Activated T-cell treated with anti-CD3 and anti-CD28 coated beads, Interleukin-2, amount 50 U/mL, for 48 hours (primary cell): ENCODE measurements around the gene TRIM10.
"Not testable (repeated sequence)": the region's sequence is repeated elsewhere in the genome, so short reads cannot be mapped to it uniquely, and the experiment has no call there.

ENCODE experiments used
- DNase-seq, 2 experiments: peaks; one replicate each; pipeline ENCODE4 v3.0.0-alpha.2; 2020

Gene TRIM10

DNA sequence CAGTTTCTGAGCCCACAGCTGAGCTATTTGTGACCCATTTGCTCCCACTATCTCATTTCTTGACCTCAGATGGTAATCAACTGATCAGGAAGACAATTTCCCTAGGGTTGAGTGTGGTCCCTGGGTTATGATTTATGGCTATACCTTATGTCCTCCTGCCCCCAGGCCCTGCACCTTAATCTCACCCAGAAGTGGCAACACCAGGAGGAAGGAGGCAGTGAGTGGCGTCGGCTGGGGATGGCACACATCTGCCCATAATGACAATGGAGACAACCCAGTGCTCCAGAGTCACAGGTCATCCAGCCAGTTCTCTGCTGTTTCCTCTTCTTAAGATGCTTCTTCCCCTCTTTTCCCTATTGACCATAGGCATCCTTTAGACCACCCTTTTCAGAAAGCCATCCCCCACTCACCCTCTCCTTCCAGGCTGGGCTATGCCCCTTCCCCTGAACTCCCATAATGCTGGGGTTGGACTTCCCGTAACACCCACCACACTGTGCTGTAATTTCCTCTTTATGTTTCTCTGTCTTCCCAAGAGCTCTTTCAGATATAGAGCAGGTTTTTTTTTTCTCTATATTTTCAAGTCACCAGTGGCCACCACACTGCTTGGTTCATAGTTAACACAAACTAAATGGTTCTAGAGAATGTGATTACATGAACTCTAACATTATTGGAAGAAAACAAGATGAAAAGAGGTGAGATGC is 8.0 kb downstream of the TRIM10 start:
- DNase-seq, result no peak

GRCh38 chr6:30152016-30152673 is 8.9 kb downstream of the TRIM10 start:
- DNase-seq, result no peak

GRCh38 chr6:30151580-30151979 is 9.4 kb downstream of the TRIM10 start:
- no peak for DNase-seq

- DNase-seq, result no peak
These were observed 10.2 kb downstream of the TRIM10 start for GRCh38 chr6:30150671-30151395.

DNA sequence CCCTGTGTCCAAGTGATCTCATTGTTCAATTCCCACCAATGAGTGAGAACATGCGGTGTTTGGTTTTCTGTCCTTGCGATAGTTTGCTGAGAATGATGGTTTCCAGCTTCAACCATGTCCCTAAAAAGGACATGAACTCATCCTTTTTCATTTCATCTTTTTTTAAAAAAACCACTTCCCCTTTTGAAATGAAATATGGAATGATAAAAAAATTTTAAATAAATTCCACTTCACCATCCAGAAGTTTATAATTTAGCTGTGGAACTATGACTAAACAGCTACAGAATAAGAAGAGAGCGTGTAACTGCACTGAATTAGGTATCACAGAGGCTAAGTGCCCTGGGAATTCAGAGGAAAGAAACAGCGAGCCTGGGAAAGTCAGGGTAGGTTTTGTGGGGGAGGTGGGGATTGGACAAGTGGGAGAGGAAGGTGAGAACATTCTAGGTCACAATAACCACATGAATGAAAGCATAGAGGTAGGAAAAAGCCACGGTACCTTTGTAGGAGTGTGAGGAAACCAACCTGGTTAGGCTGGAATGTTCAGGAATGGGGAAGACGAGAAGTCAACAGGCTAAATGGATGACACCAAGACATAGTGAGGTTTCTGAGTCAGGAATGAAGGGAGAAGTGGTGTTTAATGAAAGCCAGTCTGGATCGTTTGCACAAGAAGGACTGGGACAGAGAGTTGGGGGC is 11.0 kb downstream of the TRIM10 start:
- DNase-seq, result no peak

- DNase-seq, result no peak
These were observed 11.8 kb downstream of the TRIM10 start for GRCh38 chr6:30149234-30149633.

DNA sequence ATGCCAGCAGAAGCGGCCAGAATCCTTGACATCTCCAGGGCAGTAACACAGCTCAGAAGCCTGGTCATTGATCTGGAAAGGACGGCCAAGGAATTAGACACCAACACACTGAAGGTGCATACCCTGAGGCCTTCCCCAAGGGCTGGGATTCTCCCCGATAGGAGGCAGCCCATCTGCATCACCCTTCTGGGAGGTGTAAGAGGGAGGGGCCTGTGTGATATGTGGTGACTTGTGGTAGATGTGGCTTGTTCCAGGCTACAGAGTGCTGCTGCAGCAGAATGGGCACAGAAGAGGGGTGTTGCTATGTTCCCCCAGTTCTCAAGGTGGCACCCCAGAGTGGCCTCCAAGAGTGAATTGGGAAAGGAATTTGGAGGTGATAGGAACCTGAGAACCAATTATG is 13.9 kb downstream of the TRIM10 start:
- DNase-seq, result no peak

- DNase-seq, result no peak
These were observed 15.2 kb downstream of the TRIM10 start for GRCh38 chr6:30145818-30146217.

GRCh38 chr6:30144811-30145210 is 16.2 kb downstream of the TRIM10 start:
- no peak for DNase-seq

- DNase-seq, result no peak
These were observed 17.2 kb downstream of the TRIM10 start for GRCh38 chr6:30143780-30144179.

DNA sequence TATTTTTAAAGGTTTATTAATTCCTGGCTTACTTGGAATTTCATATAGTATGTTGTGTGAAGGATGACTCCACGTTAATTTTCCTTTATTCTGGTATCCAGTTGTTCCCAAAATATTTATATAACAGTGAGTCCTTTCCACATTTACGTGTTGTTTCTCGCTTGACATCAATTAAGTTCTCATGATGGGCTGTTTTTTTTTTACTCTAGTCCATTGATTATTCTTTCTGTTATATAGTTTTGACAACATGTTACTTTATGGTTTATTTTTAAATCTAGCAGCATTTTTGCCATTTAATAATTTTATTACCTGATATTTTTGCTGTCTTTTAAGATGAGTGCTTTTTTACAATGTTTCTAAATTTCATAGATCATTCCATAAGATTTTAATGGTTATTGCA is 18.3 kb downstream of the TRIM10 start:
- DNase-seq, result no peak

GRCh38 chr6:30140240-30140639 is 20.8 kb downstream of the TRIM10 start:
- DNase-seq, result not testable (repeated sequence)

DNA sequence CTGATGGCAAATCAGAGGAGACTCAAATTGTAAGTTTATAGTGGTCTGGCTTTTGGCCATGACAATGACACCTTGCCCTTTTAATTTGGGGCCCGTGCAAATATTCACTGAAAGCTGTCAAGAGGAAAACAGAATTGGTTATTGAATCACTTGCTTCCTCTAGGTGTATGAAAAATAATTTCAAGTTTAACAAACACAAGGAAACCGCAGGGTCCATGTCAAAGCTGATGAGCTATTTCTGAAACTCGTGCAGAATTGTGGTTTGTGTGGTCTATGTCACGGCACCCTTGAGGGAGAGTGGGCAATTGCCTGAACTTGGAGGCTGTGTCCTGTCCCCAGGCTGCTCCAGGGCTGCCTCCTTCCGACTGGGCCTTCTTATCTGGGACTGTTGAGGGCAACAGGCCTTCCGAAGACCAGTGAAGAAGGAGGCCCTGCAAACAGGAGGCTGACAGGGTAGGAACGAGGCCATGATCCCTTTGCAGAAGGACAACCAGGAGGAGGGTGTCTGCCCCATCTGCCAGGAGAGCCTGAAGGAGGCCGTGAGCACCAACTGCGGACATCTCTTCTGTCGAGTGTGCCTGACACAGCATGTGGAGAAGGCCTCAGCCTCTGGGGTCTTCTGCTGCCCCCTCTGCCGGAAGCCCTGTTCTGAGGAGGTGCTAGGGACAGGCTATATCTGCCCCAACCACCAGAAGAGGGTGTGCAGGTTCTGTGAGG is 24.3 kb downstream of the TRIM10 start:
- DNase-seq, result peak in 1 of 2 experiments; percentile 28

DNA sequence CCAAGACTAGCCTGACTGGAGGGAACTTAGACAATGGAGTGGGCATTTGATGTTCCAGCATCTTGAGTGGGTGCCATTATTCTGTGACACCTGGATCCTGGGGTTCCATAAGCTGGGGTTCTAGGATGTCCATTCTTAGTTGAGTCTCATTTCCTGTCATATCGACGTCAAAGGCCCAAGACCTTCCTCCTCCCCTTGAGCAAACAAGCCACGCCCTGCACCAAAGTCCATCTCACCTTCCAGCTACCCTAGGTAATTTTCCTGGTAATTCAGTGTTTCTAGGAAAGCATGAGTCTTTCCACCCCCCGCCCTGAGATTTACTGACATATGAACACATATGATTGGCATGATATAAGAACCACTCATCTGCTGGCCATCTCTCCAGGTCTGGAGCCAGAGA is 25.3 kb downstream of the TRIM10 start, which contains the start of gene TRIM40:
Gene TRIM40 (plus strand): TSS at position 384 of the 400 bp plus-strand sequence. CDS start 897 bp downstream, outside the sequence.
- DNase-seq, result no peak

DNA sequence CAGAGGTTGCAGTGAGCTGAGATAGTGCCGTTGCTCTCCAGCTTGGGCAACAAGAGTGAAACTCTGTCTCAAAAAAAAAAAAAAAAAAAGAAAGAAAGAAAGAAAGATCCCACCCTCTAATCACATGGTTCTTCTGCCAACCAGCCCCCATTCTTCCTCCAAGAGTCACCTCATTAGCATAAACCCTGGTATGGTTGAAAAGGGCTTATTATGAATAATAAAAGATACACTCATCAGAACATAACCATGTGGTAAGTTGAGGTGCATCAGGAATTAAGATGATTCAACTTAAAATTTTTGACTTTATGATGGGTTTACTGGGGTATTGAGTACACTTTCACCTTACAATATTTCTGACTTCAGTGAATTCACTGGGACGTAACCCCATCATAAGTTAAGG is 25.9 kb downstream of the TRIM10 start:
- DNase-seq, result no peak

- DNase-seq, result no peak
These were observed 29.0 kb downstream of the TRIM10 start for GRCh38 chr6:30131947-30132497.

DNA sequence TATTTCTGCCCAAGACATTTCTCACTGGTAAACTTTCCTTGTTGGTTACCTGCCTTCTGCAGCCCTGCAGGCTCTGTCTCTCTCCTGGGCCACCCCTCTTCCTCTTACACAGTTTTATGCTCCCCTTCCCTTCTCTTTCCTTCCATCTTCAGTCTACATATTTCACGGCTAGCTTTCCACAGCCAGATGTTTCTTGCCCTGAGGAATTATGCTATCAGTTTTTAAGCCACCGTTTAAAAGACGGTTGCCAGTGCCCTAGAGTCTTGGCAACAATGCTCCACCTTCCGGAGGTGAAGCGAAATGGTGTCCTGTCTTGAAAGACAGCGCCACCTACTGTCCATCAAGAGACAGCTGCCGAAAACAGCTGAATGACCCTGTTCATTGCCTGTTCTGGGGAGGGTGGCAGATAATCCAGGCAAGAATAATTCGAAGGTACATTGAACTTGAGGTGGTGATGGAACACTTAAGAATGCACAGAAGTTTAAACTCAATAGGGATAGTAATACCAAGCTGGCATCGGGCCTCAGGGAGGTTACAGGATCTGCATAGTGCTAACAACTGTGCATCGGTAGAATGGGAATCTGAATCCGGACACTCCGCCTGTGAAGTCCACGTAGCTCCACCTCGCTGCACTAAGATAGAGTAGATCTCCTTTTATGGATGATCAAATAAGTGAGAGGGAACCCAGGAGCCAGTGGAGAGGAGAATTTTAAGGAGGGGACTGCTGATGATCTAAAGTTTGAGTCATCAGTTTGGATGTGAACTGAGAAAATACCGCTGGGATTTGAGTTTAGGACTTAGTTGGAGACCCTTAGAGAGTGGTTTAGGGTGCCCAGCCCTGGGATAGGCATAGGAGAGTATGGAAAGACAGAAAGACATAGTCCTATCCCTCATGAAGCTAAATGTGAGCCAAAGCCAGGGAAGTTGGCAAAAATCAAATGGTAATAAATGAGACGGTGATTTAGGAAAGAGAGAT is 29.8 kb downstream of the TRIM10 start:
- DNase-seq, result peak; percentile 58 to 64

GRCh38 chr6:30130179-30130679 is 30.8 kb downstream of the TRIM10 start:
- no peak for DNase-seq

DNA sequence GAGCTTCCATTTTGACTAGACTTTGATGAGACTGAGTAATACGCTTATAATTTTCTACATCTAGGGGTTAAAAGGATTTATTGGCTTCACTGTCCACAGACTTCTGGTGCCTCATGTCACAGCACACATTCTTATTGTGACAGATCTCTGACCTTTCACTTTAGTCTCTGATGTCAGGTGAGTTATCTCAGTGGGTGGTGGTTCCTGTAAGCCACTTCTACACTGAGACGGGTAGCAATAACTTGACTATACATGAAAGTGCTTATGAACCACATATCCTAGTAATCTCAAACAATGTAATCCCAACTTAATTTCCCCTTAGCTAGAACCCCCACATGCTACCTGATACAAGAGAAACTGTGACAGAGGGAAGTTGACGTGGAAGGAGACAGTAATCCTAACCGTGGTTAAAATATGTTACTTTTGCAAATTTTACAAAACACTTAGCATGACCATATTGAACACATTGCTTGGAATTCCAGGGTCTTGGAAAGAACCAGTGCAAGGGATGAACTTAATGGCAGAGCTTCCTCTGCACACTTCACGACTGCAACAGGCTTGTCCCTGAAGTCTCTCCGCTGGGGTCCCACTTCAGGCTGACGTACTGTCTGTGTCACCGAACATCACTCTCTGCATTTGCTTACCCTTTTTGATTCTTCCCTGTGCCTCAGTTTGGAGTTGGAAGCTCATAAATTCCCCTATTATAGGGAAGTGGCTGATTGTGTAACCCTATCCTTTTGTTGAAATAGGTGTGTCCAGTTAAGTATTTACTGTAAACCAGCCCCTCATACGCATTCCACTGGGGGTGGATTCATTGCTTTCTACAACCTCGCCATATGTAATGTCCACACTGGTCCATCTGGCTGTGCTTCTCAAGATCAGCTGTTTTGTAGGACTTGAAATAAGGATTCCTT is 31.5 kb downstream of the TRIM10 start:
- DNase-seq, result no peak
